AG08396 (cell line): Measurements from ENCODE around the gene AFMID.

Experiments used
- DNase-seq: peaks from one replicate; pipeline ENCODE4 v3.0.0; 2012; ENCODE audit warnings: low spot score, mixed read lengths

The AFMID gene

DNA sequence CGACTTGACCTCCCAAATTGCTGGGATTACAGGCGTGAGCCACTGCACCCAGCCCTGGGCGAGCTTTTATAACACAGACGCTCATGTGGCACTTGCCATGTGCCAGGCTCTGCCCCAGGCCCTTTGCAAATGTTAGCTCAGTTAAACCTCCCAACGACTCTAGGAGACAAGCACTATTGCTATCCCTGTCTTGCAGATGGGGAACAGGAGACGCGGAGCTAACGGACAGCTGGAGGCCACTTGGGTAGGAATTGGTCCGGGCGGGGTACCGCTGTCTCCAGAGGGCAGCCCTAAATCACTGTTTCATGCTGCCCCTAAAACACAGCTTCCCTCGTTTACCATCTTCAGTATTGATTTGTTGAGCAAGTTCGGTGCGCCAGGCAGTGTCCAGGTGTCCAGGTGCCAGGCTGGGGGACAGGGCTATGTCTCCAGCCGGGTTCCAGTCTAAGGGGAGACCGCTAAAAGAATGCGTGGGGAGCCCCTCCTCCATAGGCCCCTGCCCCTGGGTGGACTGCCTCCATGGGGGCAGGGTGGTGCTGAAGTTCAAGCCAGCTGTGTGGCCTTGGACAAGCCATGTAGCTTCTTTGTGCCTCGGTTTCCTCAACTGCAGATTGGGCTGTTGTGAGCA, 68.0 kb downstream of the AFMID start:
- no peak for DNase-seq

DNA sequence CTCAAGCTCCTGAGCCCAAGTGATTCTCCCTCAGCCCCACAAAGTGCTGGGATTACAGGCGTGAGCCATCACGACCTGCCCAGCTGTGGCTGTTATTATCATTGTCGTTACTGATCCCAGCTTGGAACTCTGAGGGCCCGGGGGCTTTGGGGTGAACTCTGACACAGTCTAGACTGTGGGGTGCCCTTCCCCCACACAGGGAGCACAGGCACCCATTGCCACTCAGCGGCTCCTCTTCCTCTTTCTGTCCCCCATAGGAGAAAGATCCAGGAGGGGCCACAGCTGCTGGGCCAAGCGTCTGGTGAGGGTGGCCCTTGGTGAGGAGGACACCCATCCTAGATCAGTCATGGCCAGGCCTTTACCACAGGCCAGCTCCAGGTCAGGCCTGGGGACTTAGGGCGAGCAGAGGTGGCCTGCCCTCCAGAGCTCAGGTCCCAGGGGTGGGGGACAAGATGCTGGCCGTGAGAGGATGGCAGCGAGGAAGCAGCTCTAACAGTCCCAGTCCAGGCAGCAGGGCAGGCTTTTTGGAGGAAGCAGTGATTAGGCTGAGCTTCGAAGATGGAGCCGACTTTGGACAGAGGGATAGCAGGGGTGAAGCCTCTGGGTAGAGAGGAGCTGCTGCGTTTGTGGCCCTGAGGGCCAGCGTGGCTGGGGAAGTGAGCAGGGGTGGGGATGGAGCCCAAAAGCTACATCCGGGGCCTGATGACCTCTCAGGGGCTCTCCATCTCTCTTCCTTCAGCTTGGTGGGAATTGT, 69.0 kb downstream of the AFMID start:
- no peak for DNase-seq

DNA sequence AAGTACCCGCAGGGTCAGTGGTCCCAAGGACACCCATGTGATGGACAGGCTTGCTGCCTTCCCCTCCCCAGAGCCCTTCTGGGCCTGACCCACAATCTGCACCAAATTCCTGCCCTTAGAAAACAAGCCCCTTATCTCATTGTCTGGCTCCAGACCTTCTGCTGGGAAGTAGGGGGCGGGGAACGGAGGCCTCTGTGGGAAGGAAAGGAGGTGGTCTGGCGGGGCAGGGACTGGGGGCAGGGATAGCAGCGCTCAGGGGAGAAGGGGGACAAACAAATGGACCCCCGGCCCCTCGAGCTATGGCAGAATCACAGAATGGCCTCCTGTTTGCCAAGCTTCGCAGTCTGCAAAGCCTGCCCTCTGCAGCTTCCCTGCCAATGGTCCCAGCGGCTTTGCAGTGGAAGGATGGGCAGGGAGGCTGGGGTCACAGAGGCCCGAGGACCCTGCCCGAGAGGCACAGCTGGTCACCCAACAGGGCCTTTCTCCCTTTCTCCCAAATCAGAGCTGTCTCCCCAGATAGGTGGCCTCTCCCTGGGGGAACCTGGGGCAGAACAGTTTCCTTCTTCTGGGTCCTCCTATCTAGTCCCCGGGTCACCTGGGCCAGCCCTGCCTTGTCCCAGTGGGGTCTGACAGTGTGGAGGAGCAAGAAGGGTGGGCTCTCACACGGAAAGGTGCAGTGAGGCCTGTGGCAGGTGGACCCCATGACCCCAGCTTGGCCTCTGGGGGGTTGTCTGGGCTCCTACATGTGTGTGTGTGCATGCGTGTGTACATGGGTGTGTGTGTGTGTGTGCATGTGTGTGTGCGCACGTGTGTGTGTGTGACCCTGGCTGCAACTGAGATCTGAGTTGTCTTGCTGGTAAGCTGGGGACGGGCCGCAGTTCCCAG, 69.8 kb downstream of the AFMID start:
- DNase-seq = no peak
